Osteoblast (primary cell): ENCODE data around the gene CAMTA1. TPM values are rescaled to one million over a fixed set of nuclear protein-coding genes. Genes with fewer than 3 reads are reported as not detected.

ENCODE experiments used
- DNase-seq: peaks from one replicate; pipeline ENCODE4 v3.0.0; 2011; ENCODE audit warnings: low spot score, mixed read lengths; ENCODE audit not compliant: insufficient read length; ENCODE audit errors: missing footprints
- H2AFZ ChIP-seq: 2 replicates; pipeline ENCODE4 v1.6.0; 2011; ENCODE audit warnings: mild to moderate bottlenecking, low read length
- H3K27ac ChIP-seq: 2 replicates; pipeline ENCODE4 v1.5.1; 2011; ENCODE audit warnings: mild to moderate bottlenecking, low read depth, low read length, moderate library complexity
- H3K27me3 ChIP-seq: 2 replicates; pipeline ENCODE4 v1.6.0; 2012; ENCODE audit warnings: mild to moderate bottlenecking, control low read depth, inconsistent platforms, low read length, moderate library complexity; ENCODE audit not compliant: insufficient read depth
- H3K36me3 ChIP-seq: 2 replicates; pipeline ENCODE4 v1.5.1; 2011; ENCODE audit warnings: mild to moderate bottlenecking, low read length, control low read depth, moderate library complexity; ENCODE audit not compliant: insufficient read depth
- H3K4me1 ChIP-seq: 2 replicates; pipeline ENCODE4 v1.5.1; 2011; ENCODE audit warnings: mild to moderate bottlenecking, low read length, control low read depth, moderate library complexity; ENCODE audit not compliant: insufficient read depth
- H3K4me2 ChIP-seq: 2 replicates; pipeline ENCODE4 v1.6.0; 2011; ENCODE audit warnings: mild to moderate bottlenecking, low read length; ENCODE audit not compliant: insufficient read depth
- H3K4me3 ChIP-seq: fragments of 200-600 bp; sonication (generic); 3 replicates; pipeline ENCODE4 v1.5.1; 2012; ENCODE audit warnings: mild to moderate bottlenecking, low read length, inconsistent platforms; ENCODE audit not compliant: insufficient read depth
- H3K79me2 ChIP-seq: 2 replicates; pipeline ENCODE4 v1.6.0; 2012; ENCODE audit warnings: mild to moderate bottlenecking, low read length, control low read depth, inconsistent platforms; ENCODE audit not compliant: insufficient read depth
- H3K9me3 ChIP-seq: 2 replicates; pipeline ENCODE4 v1.5.1; 2011; ENCODE audit warnings: low read depth, low read length, control low read depth
- H4K20me1 ChIP-seq: 2 replicates; pipeline ENCODE4 v1.6.0; 2012; ENCODE audit warnings: mild to moderate bottlenecking, low read length, control low read depth; ENCODE audit not compliant: insufficient read depth
- total RNA-seq: library from RNA; depleted of rRNA; stranded (reverse); fragments of >200 nt; gene quantifications from 2 replicates; pipeline ENCODE4 v1.2.3, GENCODE V29; 2012
- TF ChIP-seq, protein P1 (sequence below): IDR thresholded peaks from 2 replicates; pipeline ENCODE4 v1.5.1; 2011; ENCODE audit warnings: mild to moderate bottlenecking, low read depth, low read length, moderate library complexity; ENCODE audit errors: extremely low read depth

CAMTA1 gene
- total RNA-seq, 1 donor, result 47.4 TPM

DNA sequence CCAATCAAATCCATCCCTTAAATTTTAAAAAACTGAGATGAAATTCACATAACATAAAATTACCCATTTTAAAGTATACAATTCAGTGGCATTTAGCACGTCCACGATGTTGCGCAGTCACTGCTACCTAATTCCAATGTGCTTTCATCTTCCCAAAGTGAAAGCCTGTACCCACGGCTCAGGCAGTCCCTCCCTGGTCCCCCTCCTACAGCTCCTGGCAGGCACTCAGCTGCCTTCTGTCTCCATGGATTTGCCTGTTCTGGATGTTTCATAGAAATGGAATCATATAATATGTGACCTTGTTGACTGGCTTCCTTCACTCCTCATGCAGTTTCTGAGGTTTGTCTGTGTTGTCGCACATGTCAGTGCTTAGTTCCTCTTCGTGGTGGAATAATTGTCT is 386.3 kb downstream of the CAMTA1 start:
- H3K27me3 ChIP-seq, result peaks cover 4% of the 10 kb centered on the region
- H3K4me3 ChIP-seq, result no peak overlapping the region
- H3K9me3 ChIP-seq, result no peaks in the 10 kb centered on the region
- TF ChIP-seq, protein P1, sequence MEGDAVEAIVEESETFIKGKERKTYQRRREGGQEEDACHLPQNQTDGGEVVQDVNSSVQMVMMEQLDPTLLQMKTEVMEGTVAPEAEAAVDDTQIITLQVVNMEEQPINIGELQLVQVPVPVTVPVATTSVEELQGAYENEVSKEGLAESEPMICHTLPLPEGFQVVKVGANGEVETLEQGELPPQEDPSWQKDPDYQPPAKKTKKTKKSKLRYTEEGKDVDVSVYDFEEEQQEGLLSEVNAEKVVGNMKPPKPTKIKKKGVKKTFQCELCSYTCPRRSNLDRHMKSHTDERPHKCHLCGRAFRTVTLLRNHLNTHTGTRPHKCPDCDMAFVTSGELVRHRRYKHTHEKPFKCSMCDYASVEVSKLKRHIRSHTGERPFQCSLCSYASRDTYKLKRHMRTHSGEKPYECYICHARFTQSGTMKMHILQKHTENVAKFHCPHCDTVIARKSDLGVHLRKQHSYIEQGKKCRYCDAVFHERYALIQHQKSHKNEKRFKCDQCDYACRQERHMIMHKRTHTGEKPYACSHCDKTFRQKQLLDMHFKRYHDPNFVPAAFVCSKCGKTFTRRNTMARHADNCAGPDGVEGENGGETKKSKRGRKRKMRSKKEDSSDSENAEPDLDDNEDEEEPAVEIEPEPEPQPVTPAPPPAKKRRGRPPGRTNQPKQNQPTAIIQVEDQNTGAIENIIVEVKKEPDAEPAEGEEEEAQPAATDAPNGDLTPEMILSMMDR, result no peak
- H2AFZ ChIP-seq, result no peak overlapping the region
- H3K4me1 ChIP-seq, result no peaks in the 10 kb centered on the region
- no peaks in the 10 kb centered on the region for H3K36me3 ChIP-seq
- H4K20me1 ChIP-seq, result no peaks in the 10 kb centered on the region
- H3K27ac ChIP-seq, result no peak overlapping the region
- no peaks in the 10 kb centered on the region for H3K79me2 ChIP-seq
- no peak for DNase-seq
- no peak overlapping the region for H3K4me2 ChIP-seq

DNA sequence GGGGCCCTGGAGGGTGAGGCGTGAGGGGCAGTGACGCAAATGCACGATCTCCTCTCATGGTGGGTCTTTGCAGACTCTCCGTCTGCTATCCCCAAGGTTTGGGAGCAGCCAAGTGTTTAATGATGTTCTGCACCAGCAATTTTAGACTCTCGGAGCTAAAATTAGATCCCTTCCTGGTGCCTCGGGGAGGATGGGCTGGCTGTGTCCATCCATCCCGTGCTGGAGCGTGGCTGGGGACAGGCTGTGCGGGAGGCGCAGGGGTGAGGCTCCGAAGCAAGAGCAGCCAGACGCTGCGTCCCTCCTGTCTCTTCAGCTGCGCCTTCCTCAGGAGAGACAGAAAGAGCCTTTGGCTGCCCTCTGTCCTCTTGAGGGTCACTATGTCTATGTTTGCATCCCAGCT is 387.6 kb downstream of the CAMTA1 start:
- H3K36me3 ChIP-seq, result no peaks in the 10 kb centered on the region
- H3K4me2 ChIP-seq, result no peak overlapping the region
- H3K79me2 ChIP-seq, result no peaks in the 10 kb centered on the region
- TF ChIP-seq, protein P1, result no peak
- no peak overlapping the region for H3K4me3 ChIP-seq
- no peak overlapping the region for H3K27ac ChIP-seq
- peak; percentile 32 for DNase-seq
- H3K9me3 ChIP-seq, result no peaks in the 10 kb centered on the region
- H3K4me1 ChIP-seq, result no peaks in the 10 kb centered on the region
- no peak overlapping the region for H2AFZ ChIP-seq
- H3K27me3 ChIP-seq, result peaks cover 4% of the 10 kb centered on the region
- no peaks in the 10 kb centered on the region for H4K20me1 ChIP-seq

GRCh38 chr1:7174561-7174960 is 389.3 kb downstream of the CAMTA1 start:
- H3K4me3 ChIP-seq, result no peak overlapping the region
- H4K20me1 ChIP-seq, result no peaks in the 10 kb centered on the region
- H3K4me2 ChIP-seq, result no peak overlapping the region
- TF ChIP-seq, protein P1, result no peak
- no peak for DNase-seq
- H3K79me2 ChIP-seq, result no peaks in the 10 kb centered on the region
- H3K27me3 ChIP-seq, result peaks cover 4% of the 10 kb centered on the region
- H3K4me1 ChIP-seq, result no peaks in the 10 kb centered on the region
- H2AFZ ChIP-seq, result no peak overlapping the region
- H3K27ac ChIP-seq, result no peak overlapping the region
- H3K36me3 ChIP-seq, result no peaks in the 10 kb centered on the region
- no peaks in the 10 kb centered on the region for H3K9me3 ChIP-seq

DNA sequence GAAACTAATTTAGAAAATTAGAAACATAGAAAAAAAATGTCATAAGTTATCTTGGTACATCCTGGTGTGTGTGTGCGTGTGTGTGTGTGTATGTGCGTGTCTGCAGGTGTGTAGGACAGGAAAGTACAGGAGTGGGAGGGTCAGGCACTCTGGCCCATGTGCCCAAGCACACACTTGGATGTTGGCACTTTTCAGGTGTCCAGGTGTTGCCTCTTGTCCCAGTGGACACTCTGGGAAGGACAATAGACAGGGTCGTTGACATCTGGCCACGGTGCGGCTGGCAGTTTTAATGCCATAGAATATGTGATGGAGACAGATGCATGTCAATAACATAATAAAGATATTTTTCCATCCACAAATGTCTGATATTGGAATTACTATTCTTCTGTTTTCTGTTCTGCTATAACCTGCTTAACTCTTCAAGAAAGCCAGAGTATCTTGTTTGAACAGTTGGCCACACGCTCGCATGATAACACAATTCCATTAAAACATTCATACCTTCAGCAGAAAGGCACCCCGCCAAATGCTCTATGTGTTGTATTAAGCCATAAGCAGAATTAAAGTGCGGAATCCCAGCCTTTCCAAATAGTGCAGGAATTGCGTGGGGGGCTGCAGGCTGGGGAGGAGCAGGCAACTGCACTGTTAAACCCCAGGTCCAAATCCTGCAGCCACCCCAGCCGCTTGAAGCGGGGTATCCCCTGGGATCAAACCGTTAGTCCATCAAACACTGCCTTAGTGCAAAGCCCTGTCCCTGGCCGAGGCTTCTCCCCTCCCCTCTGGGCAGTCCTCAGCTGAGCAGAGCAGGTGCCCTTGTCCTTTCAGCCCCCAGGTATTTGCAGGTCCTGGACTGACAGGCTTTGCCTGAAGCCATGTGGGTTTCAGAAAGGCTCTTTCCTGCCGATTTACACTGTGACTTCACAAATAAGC is 390.0 kb downstream of the CAMTA1 start:
- Histone ChIP-seq H3K9me3 (no peaks in the 10 kb centered on the region), H3K4me2 (no peak overlapping the region), H3K27me3 (peaks cover 4% of the 10 kb centered on the region), H4K20me1 (no peaks in the 10 kb centered on the region), H3K36me3 (no peaks in the 10 kb centered on the region), H3K79me2 (no peaks in the 10 kb centered on the region), H3K4me3 (no peak overlapping the region), H2AFZ (no peak overlapping the region), H3K27ac (no peak overlapping the region), H3K4me1 (no peaks in the 10 kb centered on the region)
- TF ChIP-seq, protein P1, result no peak
- peak; percentile 14 for DNase-seq
